ENCODE measurements around the gene GLT1D1. TPM values are rescaled to one million over a fixed set of nuclear protein-coding genes. Genes with fewer than 3 reads are reported as not detected.

The GLT1D1 gene
- polyA plus RNA-seq, 3 donors, result 40.6 to 55.6 (median 53.3) TPM

DNA sequence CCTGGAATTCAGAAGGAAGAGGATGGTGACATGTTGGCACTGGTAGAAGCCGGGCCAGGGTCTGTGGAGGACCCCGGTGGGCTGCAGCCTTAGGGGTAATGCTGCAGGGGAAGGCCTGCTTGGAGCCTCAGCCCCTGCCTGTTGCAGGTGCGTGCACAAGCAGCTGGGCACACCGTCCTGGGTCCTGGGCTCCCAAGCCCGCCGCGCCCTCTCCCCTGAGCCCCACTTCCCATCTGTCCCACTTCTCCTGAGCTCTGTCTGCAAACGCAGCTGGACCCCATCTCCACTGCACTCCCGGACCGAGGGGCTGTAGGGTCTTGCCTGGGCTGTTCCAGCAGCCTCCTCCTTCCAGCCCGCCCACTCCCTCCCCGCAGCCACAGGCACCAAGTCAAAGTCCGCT lies 116.8 kb downstream of the GLT1D1 start:
- peaks cover 0 to 26% of the 10 kb centered on the region in 2 donors for H3K27me3 ChIP-seq (ENCODE audit: control insufficient read depth in 2 of 2, insufficient read depth in 2 of 2, low read length in 2 of 2)

DNA sequence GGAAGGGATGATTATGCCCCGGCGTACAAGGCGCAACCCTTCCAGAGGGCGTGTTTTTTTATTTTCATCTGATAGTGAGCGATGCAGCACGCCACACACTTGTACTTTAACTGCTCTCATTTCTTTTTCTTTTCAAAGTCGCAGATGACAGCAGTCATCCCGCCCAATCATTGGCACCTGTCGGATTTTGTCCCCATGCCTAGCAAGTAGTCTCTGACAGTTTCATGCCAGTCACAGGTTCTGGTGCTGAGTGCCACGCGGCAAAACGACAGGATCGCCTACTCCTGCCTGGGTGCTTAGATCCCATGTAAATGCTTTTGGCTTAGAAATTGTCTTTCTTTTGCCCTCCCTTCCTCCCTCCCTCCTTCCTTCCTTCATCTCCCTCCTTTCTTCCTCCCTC lies 117.7 kb downstream of the GLT1D1 start:
- Mint-ChIP-seq H3K4me1 (peaks cover 11% of the 10 kb centered on the region), H3K27ac (peak overlapping the region in 1 of 7 donors; percentile 10), H3K9me3 (peaks cover 0 to 2% (median 0%) of the 10 kb centered on the region in 7 donors), H3K4me3 (no peak overlapping the region), H3K27me3 (ENCODE audit: low read depth in 3 of 3) (peaks cover 28 to 65% (median 49%) of the 10 kb centered on the region in 3 donors), H3K36me3 (peaks cover 46 to 75% of the 10 kb centered on the region in 2 donors)
- Histone ChIP-seq H3K27ac (ENCODE audit: low read depth in 1 of 2, low read length in 2 of 2) (no peak overlapping the region), H2AFZ (ENCODE audit: insufficient read depth, low read depth, low read length, poor library complexity, severe bottlenecking) (no peak overlapping the region), H4K20me1 (ENCODE audit: insufficient read depth, low read length) (peaks cover 96% of the 10 kb centered on the region), H3K4me1 (ENCODE audit: control insufficient read depth in 1 of 2, insufficient read depth in 2 of 2, low read length in 2 of 2) (no peaks in the 10 kb centered on the region), H3K79me2 (ENCODE audit: insufficient read depth, low read length) (no peaks in the 10 kb centered on the region), H3K4me3 (replicated peaks in 1 of 3; ENCODE audit: low read depth in 2 of 3, low read length in 3 of 3) (no peak overlapping the region), H3K4me2 (replicated peaks; ENCODE audit: extremely low read depth, low read length, poor library complexity, severe bottlenecking) (no peak overlapping the region), H3K9ac (ENCODE audit: insufficient read depth, low read length, poor library complexity, severe bottlenecking) (no peak overlapping the region), H3K27me3 (ENCODE audit: control insufficient read depth in 2 of 2, insufficient read depth in 2 of 2, low read length in 2 of 2) (peaks cover 0 to 26% of the 10 kb centered on the region in 2 donors), H3K9me3 (replicated peaks in 1 of 2; ENCODE audit: control insufficient read depth in 1 of 2, insufficient read depth in 1 of 2, low read length in 2 of 2) (no peaks in the 10 kb centered on the region), H3K36me3 (replicated peaks in 1 of 2; ENCODE audit: control insufficient read depth in 1 of 2, insufficient read depth in 2 of 2, low read length in 2 of 2) (peaks cover 4 to 35% of the 10 kb centered on the region in 2 donors)
- no peak for DNase-seq
- 84% methylated on average over 9 of the region's 13 CpGs for WGBS (ENCODE audit: insufficient coverage)
- intact Hi-C loops (cut with micrococcal nuclease), result no loop called here
- TF ChIP-seq, protein P1, sequence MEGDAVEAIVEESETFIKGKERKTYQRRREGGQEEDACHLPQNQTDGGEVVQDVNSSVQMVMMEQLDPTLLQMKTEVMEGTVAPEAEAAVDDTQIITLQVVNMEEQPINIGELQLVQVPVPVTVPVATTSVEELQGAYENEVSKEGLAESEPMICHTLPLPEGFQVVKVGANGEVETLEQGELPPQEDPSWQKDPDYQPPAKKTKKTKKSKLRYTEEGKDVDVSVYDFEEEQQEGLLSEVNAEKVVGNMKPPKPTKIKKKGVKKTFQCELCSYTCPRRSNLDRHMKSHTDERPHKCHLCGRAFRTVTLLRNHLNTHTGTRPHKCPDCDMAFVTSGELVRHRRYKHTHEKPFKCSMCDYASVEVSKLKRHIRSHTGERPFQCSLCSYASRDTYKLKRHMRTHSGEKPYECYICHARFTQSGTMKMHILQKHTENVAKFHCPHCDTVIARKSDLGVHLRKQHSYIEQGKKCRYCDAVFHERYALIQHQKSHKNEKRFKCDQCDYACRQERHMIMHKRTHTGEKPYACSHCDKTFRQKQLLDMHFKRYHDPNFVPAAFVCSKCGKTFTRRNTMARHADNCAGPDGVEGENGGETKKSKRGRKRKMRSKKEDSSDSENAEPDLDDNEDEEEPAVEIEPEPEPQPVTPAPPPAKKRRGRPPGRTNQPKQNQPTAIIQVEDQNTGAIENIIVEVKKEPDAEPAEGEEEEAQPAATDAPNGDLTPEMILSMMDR (IDR thresholded peaks at IDR 0.05), result no peak

More for the DNA sequence above, 116.8 kb downstream of the GLT1D1 start:
- Histone ChIP-seq H2AFZ (ENCODE audit: insufficient read depth, low read depth, low read length, poor library complexity, severe bottlenecking) (no peak overlapping the region), H3K4me1 (ENCODE audit: control insufficient read depth in 1 of 2, insufficient read depth in 2 of 2, low read length in 2 of 2) (no peaks in the 10 kb centered on the region), H3K36me3 (replicated peaks in 1 of 2; ENCODE audit: control insufficient read depth in 1 of 2, insufficient read depth in 2 of 2, low read length in 2 of 2) (peaks cover 4 to 43% of the 10 kb centered on the region in 2 donors), H3K9me3 (replicated peaks in 1 of 2; ENCODE audit: control insufficient read depth in 1 of 2, insufficient read depth in 1 of 2, low read length in 2 of 2) (no peaks in the 10 kb centered on the region), H3K9ac (ENCODE audit: insufficient read depth, low read length, poor library complexity, severe bottlenecking) (no peak overlapping the region), H3K4me3 (replicated peaks in 1 of 3; ENCODE audit: low read depth in 2 of 3, low read length in 3 of 3) (no peak overlapping the region), H3K27ac (ENCODE audit: low read depth in 1 of 2, low read length in 2 of 2) (no peak overlapping the region), H4K20me1 (ENCODE audit: insufficient read depth, low read length) (peaks cover 97% of the 10 kb centered on the region), H3K4me2 (replicated peaks; ENCODE audit: extremely low read depth, low read length, poor library complexity, severe bottlenecking) (no peak overlapping the region), H3K79me2 (ENCODE audit: insufficient read depth, low read length) (no peaks in the 10 kb centered on the region)
- Mint-ChIP-seq H3K4me3 (no peak overlapping the region), H3K27ac (peak overlapping the region in 3 of 7 donors; percentile 28 to 62 (median 50)), H3K4me1 (peaks cover 3% of the 10 kb centered on the region), H3K27me3 (ENCODE audit: low read depth in 3 of 3) (peaks cover 26 to 57% (median 42%) of the 10 kb centered on the region in 3 donors), H3K9me3 (peaks cover 0 to 2% (median 0%) of the 10 kb centered on the region in 7 donors), H3K36me3 (peaks cover 49 to 73% of the 10 kb centered on the region in 2 donors)
- TF ChIP-seq, protein P1 (IDR thresholded peaks at IDR 0.05), result no peak
- intact Hi-C loops (cut with micrococcal nuclease), result no loop called here
- DNase-seq, result no peak
- WGBS (ENCODE audit: insufficient coverage), result 36% methylated on average over 13 of the region's 13 CpGs

Measured in CD14-positive monocyte (primary cell).